ENCODE measurements around the gene FCHSD2.

- TF ChIP-seq SP1 (IDR thresholded peaks at IDR 0.05) (no peak), TARDBP (IDR thresholded peaks at IDR 0.05) (no peak), FOXM1 (IDR thresholded peaks at IDR 0.05; ENCODE audit: borderline replicate concordance) (no peak), BHLHE40 (IDR thresholded peaks at IDR 0.05; ENCODE audit: borderline replicate concordance) (no peak), NFRKB (IDR thresholded peaks at IDR 0.05) (no peak), L3MBTL2 (conservative IDR thresholded peaks at IDR 0.05) (no peak), CTBP1 (IDR thresholded peaks at IDR 0.05; ENCODE audit: borderline replicate concordance) (no peak), ARNT (IDR thresholded peaks at IDR 0.05) (no peak), ELF4 (IDR thresholded peaks at IDR 0.05) (no peak), PKNOX1 (IDR thresholded peaks at IDR 0.05) (no peak)
Measured at GRCh38 chr11:72918851-72919250, 223.3 kb downstream of the FCHSD2 start.
